Activated CD4-positive, alpha-beta T cell treated with anti-CD3 and anti-CD28 coated beads, Interleukin-2, amount 50 U/mL, for 48 hours (primary cell): ENCODE results near the gene PDK1.
"Not testable (repeated sequence)": the region's sequence is repeated elsewhere in the genome, so short reads cannot be mapped to it uniquely, and the experiment has no call there.

ENCODE experiments used
- DNase-seq, 2 experiments: peaks; one replicate each; pipeline ENCODE4 v3.0.0-alpha.2; 2020

PDK1 gene

GRCh38 chr2:172554352-172555271, 1.3 kb upstream of the PDK1 start:
- DNase-seq: peak in 1 of 2 experiments; percentile 15

- DNase-seq: no peak
These were observed 693 bp upstream of the PDK1 start for GRCh38 chr2:172555272-172555521.

GRCh38 chr2:172556284-172557033, 569 bp downstream of the PDK1 start:
- peak; percentile 69 to 75 for DNase-seq

- DNase-seq: no peak
These were observed 2.5 kb downstream of the PDK1 start for GRCh38 chr2:172558372-172558771.

GRCh38 chr2:172560721-172561120, 4.8 kb downstream of the PDK1 start:
- no peak for DNase-seq

GRCh38 chr2:172561270-172561669, 5.4 kb downstream of the PDK1 start:
- DNase-seq: no peak

GRCh38 chr2:172562298-172562697, 6.4 kb downstream of the PDK1 start:
- DNase-seq: no peak

- DNase-seq: no peak
These were observed 8.5 kb downstream of the PDK1 start for GRCh38 chr2:172564376-172564775.

- no peak for DNase-seq
These were observed 15.4 kb downstream of the PDK1 start for GRCh38 chr2:172571245-172571644.

- no peak for DNase-seq
These were observed 17.1 kb downstream of the PDK1 start for GRCh38 chr2:172572981-172573380.

GRCh38 chr2:172574965-172575364, 19.1 kb downstream of the PDK1 start:
- DNase-seq: no peak

GRCh38 chr2:172578054-172578453, 22.2 kb downstream of the PDK1 start:
- no peak for DNase-seq

- no peak for DNase-seq
These were observed 23.1 kb downstream of the PDK1 start for GRCh38 chr2:172578860-172579512.

- DNase-seq: no peak
These were observed 24.7 kb downstream of the PDK1 start for GRCh38 chr2:172580544-172580943.

GRCh38 chr2:172582656-172583055, 26.8 kb downstream of the PDK1 start:
- no peak for DNase-seq

- DNase-seq: no peak
These were observed 30.5 kb downstream of the PDK1 start for GRCh38 chr2:172586245-172586891.

- peak in 1 of 2 experiments; percentile 11 for DNase-seq
These were observed 31.3 kb downstream of the PDK1 start for GRCh38 chr2:172587231-172587630.

GRCh38 chr2:172588931-172589330, 33.0 kb downstream of the PDK1 start:
- no peak for DNase-seq

GRCh38 chr2:172591386-172591785, 35.5 kb downstream of the PDK1 start:
- DNase-seq: not testable (repeated sequence)

- not testable (repeated sequence) for DNase-seq
These were observed 36.3 kb downstream of the PDK1 start for GRCh38 chr2:172592190-172592589.

GRCh38 chr2:172596776-172597175, 40.9 kb downstream of the PDK1 start:
- DNase-seq: no peak

GRCh38 chr2:172597176-172597842, 41.4 kb downstream of the PDK1 start:
- no peak for DNase-seq

GRCh38 chr2:172599947-172600346, 44.1 kb downstream of the PDK1 start:
- DNase-seq: no peak
